NCI-H748 treated with DMSO at 0.1 percent for 48 hours (cell line): ENCODE measurements around the gene ZNF335.

Experiments
- DNase-seq: peaks from one replicate; lab custom pipeline; 2025; lab: John Stamatoyannopoulos, UW

Gene ZNF335, protein sequence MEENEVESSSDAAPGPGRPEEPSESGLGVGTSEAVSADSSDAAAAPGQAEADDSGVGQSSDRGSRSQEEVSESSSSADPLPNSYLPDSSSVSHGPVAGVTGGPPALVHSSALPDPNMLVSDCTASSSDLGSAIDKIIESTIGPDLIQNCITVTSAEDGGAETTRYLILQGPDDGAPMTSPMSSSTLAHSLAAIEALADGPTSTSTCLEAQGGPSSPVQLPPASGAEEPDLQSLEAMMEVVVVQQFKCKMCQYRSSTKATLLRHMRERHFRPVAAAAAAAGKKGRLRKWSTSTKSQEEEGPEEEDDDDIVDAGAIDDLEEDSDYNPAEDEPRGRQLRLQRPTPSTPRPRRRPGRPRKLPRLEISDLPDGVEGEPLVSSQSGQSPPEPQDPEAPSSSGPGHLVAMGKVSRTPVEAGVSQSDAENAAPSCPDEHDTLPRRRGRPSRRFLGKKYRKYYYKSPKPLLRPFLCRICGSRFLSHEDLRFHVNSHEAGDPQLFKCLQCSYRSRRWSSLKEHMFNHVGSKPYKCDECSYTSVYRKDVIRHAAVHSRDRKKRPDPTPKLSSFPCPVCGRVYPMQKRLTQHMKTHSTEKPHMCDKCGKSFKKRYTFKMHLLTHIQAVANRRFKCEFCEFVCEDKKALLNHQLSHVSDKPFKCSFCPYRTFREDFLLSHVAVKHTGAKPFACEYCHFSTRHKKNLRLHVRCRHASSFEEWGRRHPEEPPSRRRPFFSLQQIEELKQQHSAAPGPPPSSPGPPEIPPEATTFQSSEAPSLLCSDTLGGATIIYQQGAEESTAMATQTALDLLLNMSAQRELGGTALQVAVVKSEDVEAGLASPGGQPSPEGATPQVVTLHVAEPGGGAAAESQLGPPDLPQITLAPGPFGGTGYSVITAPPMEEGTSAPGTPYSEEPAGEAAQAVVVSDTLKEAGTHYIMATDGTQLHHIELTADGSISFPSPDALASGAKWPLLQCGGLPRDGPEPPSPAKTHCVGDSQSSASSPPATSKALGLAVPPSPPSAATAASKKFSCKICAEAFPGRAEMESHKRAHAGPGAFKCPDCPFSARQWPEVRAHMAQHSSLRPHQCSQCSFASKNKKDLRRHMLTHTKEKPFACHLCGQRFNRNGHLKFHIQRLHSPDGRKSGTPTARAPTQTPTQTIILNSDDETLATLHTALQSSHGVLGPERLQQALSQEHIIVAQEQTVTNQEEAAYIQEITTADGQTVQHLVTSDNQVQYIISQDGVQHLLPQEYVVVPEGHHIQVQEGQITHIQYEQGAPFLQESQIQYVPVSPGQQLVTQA (N-terminal part only)

DNA sequence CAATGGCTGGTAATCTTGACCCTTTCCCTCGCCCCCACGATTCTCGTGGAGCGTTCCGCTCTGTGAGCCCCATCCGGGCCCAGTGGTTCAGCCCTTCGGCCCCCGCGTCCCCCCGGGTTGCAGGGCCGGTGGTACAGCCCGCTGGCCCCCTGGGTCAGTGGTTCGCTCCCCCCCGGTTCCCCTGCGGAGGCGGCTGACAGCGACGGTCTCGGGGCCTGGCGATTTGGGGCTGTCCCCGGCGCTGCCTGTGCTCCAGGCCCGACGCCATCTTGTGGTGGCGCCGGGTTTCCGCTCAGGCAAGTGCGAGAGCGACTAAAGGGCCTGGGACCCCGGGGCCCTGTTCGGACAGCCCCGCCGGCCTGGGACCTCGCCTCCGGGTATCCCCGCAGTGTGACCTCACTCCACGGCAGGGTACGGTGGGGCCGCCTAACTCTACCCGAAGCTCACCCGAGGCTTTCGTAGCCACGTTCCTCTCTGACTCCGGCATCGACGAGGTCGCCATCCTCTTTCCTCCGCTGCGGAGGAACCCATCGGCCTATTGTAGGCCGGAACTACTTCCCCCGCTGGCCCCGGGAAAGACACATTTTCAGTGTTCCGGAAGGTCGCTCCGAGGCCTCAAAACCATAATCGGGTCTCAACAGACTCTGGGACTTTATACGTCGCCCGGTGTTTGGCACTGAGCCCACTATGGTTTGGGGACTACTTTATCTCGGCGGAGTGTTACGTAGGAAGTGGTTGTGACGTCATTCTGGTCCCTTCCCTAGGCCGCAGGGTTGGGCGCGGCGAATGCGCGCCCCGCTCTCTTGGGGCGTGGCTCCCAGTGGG lies at the start of gene ZNF335:
TSS of gene ZNF335 (minus strand) at position 529 of the 825 bp plus-strand sequence. CDS start 793 bp downstream, outside the sequence.
- DNase-seq = peak; percentile 48

DNA sequence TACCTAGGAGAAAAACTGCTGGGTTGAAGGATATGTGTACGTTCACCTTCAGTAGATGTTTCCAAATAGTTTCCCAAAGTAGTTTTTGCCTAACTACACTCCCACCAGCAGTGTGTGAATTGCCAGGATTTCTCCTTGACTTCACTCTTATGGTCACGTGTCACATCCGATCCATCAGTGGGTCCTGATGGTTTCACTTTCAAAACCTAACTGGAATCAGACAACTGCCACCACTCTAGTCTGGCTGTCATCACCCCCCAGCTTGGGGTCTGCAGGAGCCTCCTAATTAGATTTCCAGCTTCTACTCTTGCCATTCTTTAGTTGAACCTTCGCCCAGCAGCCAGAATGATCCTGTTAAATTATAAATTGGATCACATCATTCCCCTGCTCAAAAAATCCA lies 48.6 kb upstream of the ZNF335 start:
- DNase-seq = no peak

- no peak for DNase-seq
Observed at GRCh38 chr20:46018611-46019010, 46.6 kb upstream of the ZNF335 start.

DNA sequence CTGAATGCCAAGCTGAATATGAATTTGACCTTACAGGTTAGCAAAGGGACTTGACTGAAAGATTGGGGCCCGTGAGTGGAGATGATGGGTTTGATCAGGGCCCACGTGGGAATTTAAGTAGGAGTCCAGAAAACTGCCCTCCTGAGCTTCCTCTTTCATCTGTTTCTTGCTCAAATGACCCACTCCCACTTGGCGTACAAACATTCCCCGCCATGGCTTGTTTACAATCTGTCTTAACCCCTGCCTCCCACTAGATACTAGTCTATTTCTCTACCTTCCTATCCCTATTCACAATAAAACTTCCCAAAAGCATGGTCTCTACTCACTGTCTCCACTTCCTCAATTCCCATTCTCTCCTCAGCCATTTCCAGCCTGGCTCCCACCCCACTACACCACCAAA lies 46.1 kb upstream of the ZNF335 start:
- DNase-seq = no peak

- no peak for DNase-seq
Observed at GRCh38 chr20:46017272-46017671, 45.3 kb upstream of the ZNF335 start.

DNA sequence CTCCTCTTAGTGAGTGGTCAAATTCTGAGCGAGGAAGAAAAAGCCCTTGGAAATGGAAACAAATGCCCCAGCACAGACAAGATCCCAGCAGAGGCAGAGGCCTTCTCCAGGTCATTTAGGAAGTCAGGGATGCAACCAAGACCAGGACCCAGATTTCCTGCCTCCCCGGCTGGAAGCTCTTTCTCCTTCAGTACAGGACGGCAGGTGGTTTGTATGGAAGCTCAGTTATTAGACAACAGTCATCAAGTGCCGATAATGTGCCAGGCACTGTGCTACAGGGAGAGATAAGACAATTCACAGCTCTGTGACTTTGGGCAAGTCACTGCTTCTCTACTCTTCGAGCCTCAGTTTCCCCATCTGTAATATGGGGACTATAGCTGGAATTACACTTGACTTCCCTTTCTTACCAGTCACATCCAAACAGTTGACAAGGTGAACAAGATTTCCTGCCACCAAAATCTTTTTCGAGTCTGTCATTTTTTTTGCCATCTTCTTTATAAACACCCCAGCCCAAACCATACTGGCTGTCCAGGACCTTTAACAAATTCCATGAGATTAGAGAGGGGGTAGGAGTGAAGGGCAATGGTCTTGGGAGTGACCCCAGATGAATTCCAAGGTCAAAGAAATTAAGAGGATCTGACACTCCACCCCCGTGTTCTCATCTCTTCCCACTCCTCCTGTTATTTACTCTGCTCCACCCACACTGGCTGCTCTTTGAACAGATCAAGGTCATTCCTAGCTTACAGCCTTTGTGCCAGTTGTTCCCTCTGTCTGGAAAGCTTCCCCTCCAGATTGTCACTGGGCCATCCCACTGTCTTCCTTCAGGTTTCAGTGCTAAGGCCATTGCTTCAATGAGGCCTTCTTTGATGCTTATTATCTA lies 42.8 kb upstream of the ZNF335 start:
- no peak for DNase-seq

DNA sequence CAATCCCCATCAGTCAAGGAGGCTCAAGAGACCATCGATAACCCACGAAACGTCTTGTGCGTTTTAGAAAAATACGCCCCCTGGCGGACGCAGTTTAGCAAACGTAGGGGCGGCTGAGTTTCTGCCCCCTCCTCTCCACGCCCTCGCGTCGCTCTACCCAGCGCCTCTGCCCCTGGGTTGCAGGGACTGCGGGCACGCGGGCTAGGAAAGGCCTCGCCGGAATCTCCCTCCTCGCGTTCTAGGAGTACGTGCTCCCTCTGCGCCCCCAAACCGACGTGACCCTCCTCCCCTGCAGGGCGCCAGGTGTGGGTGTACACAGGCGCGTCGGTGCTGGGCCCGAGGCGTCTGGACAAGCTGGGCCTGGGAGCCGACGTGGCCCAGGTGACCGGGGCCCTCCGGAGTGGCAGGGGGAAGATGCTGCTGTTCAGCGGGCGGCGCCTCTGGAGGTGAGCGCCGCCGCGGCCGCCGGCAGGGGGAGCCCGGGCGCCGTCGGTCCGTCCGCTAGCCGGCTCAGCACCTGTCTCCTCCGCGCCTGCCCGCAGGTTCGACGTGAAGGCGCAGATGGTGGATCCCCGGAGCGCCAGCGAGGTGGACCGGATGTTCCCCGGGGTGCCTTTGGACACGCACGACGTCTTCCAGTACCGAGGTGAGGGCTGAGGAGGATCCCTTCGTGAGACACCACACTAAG lies 42.0 kb upstream of the ZNF335 start:
- peak; percentile 52 for DNase-seq

- no peak for DNase-seq
Observed at GRCh38 chr20:46013322-46013828, 41.4 kb upstream of the ZNF335 start.

DNA sequence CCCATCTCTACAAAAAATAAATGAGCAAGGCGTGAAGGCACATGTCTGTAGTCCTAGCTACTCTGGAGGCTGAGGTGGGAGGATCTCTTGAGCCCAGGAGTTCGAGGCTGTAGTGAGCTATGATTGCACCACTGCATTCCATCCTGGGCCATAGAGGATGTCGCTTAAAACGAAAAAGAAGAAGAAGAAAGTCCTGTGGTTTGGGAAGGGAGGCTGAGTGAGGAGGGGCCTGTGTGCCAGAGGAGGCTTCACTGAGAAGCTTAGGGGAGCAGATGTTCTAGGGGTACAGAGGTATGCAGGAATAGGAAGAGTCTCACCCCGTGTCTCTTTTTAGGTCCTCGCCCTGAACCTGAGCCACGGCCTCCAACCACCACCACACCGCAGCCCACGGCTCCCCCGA lies 40.9 kb upstream of the ZNF335 start:
- no peak for DNase-seq

DNA sequence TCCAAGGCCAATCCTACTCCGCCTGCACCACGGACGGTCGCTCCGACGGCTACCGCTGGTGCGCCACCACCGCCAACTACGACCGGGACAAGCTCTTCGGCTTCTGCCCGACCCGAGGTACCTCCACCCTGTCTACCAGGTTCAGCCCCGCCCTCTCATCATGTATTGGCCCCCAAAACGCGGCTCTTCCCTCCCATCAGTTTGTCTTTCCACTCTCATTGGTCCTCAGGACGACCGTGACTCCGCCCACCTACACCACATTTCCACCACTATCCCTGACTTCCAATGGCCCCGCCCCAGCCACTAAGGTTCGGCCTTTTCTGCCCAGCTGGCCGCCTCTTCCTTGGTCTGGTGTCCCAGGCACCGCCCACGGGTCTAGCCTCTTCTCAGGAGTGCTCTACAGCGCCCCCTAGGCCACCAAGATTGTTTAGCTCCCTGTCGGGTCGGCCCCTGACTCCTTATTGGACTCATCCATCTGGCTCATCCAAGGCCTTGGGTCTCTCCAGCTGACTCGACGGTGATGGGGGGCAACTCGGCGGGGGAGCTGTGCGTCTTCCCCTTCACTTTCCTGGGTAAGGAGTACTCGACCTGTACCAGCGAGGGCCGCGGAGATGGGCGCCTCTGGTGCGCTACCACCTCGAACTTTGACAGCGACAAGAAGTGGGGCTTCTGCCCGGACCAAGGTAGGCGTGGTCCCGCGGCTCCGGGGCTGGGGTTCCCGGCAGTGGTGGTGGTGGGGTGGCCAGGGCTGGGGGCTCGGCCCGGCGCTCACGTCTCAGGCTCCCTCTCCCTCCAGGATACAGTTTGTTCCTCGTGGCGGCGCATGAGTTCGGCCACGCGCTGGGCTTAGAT lies 39.9 kb upstream of the ZNF335 start:
- no peak for DNase-seq

DNA sequence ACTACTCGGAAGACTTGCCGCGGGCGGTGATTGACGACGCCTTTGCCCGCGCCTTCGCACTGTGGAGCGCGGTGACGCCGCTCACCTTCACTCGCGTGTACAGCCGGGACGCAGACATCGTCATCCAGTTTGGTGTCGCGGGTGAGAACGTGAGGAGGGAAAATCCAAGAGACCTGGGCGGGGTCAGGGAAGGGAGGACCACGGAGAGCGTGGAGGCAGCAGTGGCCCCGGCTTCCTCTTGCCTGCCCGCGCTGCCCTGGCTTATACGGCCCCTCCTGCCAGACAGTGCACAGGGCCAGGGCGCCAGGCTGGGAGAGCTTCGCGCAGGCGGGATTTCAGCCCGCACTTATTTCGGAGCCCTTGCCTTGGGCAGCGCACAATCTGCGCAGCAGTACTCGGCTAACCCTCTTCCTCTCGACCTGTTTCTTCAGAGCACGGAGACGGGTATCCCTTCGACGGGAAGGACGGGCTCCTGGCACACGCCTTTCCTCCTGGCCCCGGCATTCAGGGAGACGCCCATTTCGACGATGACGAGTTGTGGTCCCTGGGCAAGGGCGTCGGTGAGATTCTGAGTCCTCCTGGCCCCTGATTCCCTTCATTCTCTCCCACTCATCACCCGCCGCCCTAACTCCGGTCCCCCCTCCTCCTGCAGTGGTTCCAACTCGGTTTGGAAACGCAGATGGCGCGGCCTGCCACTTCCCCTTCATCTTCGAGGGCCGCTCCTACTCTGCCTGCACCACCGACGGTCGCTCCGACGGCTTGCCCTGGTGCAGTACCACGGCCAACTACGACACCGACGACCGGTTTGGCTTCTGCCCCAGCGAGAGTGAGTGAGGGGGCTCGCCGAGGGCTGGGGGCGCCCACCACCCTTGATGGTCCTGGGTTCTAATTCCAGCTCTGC lies 38.7 kb upstream of the ZNF335 start:
- DNase-seq = no peak

DNA sequence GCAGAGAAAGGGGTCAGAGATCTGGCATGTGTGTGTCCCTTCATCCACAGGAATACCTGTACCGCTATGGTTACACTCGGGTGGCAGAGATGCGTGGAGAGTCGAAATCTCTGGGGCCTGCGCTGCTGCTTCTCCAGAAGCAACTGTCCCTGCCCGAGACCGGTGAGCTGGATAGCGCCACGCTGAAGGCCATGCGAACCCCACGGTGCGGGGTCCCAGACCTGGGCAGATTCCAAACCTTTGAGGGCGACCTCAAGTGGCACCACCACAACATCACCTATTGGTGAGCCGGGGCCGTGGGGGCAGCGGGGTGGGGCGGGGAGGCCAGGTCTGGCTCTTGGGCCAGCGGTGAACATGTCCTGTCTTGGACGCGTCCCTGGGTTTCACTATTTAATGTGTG lies 37.8 kb upstream of the ZNF335 start:
- DNase-seq = no peak

GRCh38 chr20:46007671-46008070 lies 35.7 kb upstream of the ZNF335 start:
- DNase-seq = no peak

- no peak for DNase-seq
Observed at GRCh38 chr20:46006964-46007363, 35.0 kb upstream of the ZNF335 start.

GRCh38 chr20:46006022-46006705 lies 34.2 kb upstream of the ZNF335 start:
- DNase-seq = no peak

DNA sequence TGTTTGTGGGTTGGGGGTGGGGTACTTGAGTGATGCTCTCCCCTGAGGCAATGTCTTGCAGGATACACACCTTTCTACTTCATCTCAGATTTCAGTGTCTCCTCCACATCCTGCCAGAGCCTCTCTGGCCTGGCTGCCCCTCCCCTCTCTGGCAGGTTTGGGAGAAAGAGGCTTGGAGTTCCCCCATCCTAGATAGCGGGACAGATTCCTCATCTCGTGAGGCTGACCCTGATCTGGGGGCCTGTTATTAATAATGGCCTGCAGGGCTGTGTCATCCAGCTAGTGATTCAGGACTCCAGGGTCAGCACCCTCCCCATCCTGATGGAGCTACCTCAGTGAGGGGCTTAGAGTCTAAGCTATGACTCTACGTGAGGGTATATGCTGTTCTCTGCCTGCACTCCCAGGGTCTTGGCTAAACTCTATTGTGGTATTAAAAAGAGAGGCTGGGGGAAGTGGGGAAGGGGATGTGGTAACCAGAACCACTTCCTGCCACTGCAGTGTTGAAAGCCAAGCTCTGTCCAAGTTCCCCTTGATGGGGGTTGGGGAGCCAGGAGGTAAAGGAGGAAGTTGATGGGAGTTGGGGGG lies 33.0 kb upstream of the ZNF335 start:
- no peak for DNase-seq
